ENCODE measurements around the gene TANGO6. TPM values are rescaled to one million over a fixed set of nuclear protein-coding genes. Genes with fewer than 3 reads are reported as not detected.

The TANGO6 gene
- polyA plus RNA-seq, 2 of the 4 experiments (the other 2 are of a cell fraction), result 8.1 to 19.5 TPM

- peak overlapping the region; percentile 84; the same call in 1 of the 3 replicates for H3K4me2 ChIP-seq
- no peak for FAIRE-seq
- DNase-seq (ENCODE audit: low read depth in 1 of 2, low spot score in 1 of 2), result no peak
- ChIA-PET POLR2A (no interaction called here), CTCF (interaction anchor here (0.5 to 24.8 kb wide), 8 partner anchors 12 to 1170 kb away, joined by 3 to 503 read pairs (median 4); no protein-coding TSS in a partner anchor)
- ATAC-seq, result no peak
- H3K4me1 ChIP-seq, result peaks cover 18% of the 10 kb centered on the region
- H3K9me3 ChIP-seq, result no peaks in the 10 kb centered on the region
- 98% methylated on average over 4 of the region's 4 CpGs for WGBS (ENCODE audit: missing lambda C conversion rate)
- peak overlapping the region in 1 of 2 experiments; percentile 48; a peak in 1 of 6 replicates for H3K27ac ChIP-seq
- TF ChIP-seq MYC (IDR thresholded peaks at IDR 0.05; ENCODE audit: borderline replicate concordance, low read length), result no peak
- TF ChIP-seq HEYL (CRISPR knock-in tag; IDR thresholded peaks at IDR 0.05), result no peak
- no peak for TF ChIP-seq FOSL2 (IDR thresholded peaks at IDR 0.05)
- no peak for TF ChIP-seq FOSL2 (CRISPR knock-in tag; IDR thresholded peaks at IDR 0.05)
- TF ChIP-seq HES2 (IDR thresholded peaks at IDR 0.05), result no peak
- TF ChIP-seq POLR2AphosphoS2 (conservative IDR thresholded peaks at IDR 0.05; ENCODE audit: low read length), result no peak
- TF ChIP-seq JUNB (IDR thresholded peaks at IDR 0.05), result no peak
- TF ChIP-seq ZC3H11A (IDR thresholded peaks at IDR 0.05), result no peak
- no peak for TF ChIP-seq RAD21 (conservative IDR thresholded peaks at IDR 0.05 in 1 of 2, IDR thresholded peaks at IDR 0.05 in 1 of 2)
- TF ChIP-seq SMC3 (IDR thresholded peaks at IDR 0.05), result no peak
- TF ChIP-seq FOXS1 (CRISPR knock-in tag; IDR thresholded peaks at IDR 0.05), result no peak
- no peak for TF ChIP-seq CBX2 (IDR thresholded peaks at IDR 0.05; ENCODE audit: borderline replicate concordance, low read depth)
- TF ChIP-seq PHF8 (IDR thresholded peaks at IDR 0.05; ENCODE audit: borderline replicate concordance, low read depth), result no peak
- TF ChIP-seq ESRRA (IDR thresholded peaks at IDR 0.05; ENCODE audit: borderline replicate concordance, low read length), result no peak
- no peak for TF ChIP-seq HDAC2 (IDR thresholded peaks at IDR 0.05)
- H3K4me3 ChIP-seq, result no peak overlapping the region
Observed at GRCh38 chr16:69108905-69109252, 265.5 kb downstream of the TANGO6 start.

- FAIRE-seq, result no peak
- H3K9me3 ChIP-seq, result no peaks in the 10 kb centered on the region
- ATAC-seq, result no peak
- POLR2A ChIA-PET, result no interaction called here
- TF ChIP-seq GATA3 (IDR thresholded peaks at IDR 0.05; ENCODE audit: borderline replicate concordance) (no peak), USF2 (IDR thresholded peaks at IDR 0.05) (no peak)
- H3K4me3 ChIP-seq, result no peak overlapping the region
- H3K4me1 ChIP-seq, result peaks cover 18% of the 10 kb centered on the region
- no peak overlapping the region for H3K27ac ChIP-seq
- DNase-seq (ENCODE audit: low read depth in 1 of 2, low spot score in 1 of 2), result no peak
- H3K4me2 ChIP-seq, result no peak overlapping the region
- CTCF ChIA-PET, result interaction anchor here (0.9 to 24.8 kb wide), 9 partner anchors 8 to 205 kb away, joined by 3 to 503 read pairs (median 4); no protein-coding TSS in a partner anchor
- 93% methylated on average over 21 of the region's 48 CpGs for WGBS (ENCODE audit: missing lambda C conversion rate)
Observed at GRCh38 chr16:69109486-69110270, 266.3 kb downstream of the TANGO6 start.

- peaks cover 18% of the 10 kb centered on the region for H3K4me1 ChIP-seq
- no peak overlapping the region for H3K4me3 ChIP-seq
- no peak for ATAC-seq
- TF ChIP-seq HOXB13 (CRISPR knock-in tag; IDR thresholded peaks at IDR 0.05; ENCODE audit: low read depth) (no peak), HOXA7 (CRISPR knock-in tag; IDR thresholded peaks at IDR 0.05) (no peak), HMGXB4 (CRISPR knock-in tag; IDR thresholded peaks at IDR 0.05; ENCODE audit: borderline replicate concordance) (no peak)
- no peak overlapping the region for H3K4me2 ChIP-seq
- no peaks in the 10 kb centered on the region for H3K9me3 ChIP-seq
- WGBS (ENCODE audit: missing lambda C conversion rate), result 91% methylated on average over 7 of the region's 7 CpGs
- H3K27ac ChIP-seq, result no peak overlapping the region
- FAIRE-seq, result no peak
- POLR2A ChIA-PET, result no interaction called here
- DNase-seq (ENCODE audit: low read depth in 1 of 2, low spot score in 1 of 2), result no peak
- CTCF ChIA-PET, result interaction anchor here (0.9 to 24.8 kb wide), 5 partner anchors 9 to 206 kb away, joined by 3 to 503 read pairs (median 4); no protein-coding TSS in a partner anchor
Observed at GRCh38 chr16:69110406-69110805, 267.1 kb downstream of the TANGO6 start.
